HG03460 (cell line): ENCODE measurements around the gene TRIM42.

ENCODE experiments used
- ATAC-seq: cut with Tn5 transposase; IDR thresholded peaks from one replicate; pipeline ENCODE4 v1.9.1; 2021; ENCODE audit not compliant: unreplicated experiment

TRIM42 gene

GRCh38 chr3:140709751-140710150 lies 31.9 kb downstream of the TRIM42 start:
- ATAC-seq = no peak

DNA sequence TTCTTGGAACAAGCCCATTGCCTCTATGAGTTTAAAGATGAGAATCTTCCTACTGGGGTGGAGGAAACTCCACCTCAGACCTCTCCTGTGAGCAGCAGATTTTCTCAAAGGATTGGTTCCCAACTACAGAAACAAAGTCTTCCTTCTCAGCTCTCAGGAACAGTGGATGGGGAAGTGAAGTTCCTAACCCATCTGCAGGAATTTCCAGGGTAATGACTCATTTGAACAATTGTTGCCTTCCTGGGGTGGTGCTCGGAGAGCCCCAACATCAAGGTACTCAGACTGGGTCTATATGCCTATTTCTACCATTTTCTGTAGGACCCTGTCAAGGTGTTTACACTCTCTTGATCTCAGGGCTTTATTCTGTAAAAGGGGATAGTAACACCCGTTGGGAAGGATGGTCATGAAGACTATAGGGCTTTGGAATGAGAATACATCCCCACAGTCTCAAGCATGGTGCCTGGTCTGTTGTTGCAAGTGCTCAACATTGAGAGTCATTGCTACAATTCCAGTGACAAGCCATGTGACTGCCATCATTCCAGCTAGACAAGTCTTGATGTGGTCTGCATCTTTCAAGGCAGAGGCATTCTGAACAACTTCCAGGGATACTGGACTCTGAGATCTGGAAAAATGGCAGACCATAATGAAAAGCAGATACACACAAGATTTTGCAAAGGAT lies 33.0 kb downstream of the TRIM42 start:
- ATAC-seq = no peak

DNA sequence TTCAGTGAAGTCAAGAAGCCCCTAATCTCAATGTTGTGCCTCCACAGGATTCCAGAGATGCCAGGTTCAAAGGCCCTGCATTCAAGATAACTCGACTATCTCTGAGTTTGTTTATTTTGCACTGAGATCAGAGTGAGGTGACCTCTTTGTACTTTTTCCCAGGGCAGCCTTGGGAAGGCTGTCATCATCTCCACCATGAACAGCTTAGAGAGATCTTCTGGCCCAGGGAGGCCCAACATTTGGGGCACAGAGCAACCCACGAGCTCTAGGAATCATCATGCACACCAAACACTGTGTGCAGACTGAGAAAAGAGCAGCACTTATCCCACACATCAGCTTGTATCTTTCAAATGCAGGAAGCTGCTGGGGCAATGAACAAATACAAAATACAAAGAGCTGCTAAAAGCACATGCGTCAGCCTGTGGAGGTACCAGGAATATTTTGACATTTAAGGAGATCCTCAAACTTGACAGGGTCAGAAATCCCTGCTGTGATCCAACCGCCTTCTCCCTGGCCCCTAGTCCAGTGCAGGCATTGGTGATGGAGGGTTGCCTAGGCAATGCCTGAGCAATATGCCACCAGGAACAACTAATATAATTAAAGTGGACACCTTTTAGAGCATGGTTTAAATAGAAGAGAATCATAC lies 33.6 kb downstream of the TRIM42 start:
- no peak for ATAC-seq

GRCh38 chr3:140712301-140712700 lies 34.4 kb downstream of the TRIM42 start:
- ATAC-seq = no peak

DNA sequence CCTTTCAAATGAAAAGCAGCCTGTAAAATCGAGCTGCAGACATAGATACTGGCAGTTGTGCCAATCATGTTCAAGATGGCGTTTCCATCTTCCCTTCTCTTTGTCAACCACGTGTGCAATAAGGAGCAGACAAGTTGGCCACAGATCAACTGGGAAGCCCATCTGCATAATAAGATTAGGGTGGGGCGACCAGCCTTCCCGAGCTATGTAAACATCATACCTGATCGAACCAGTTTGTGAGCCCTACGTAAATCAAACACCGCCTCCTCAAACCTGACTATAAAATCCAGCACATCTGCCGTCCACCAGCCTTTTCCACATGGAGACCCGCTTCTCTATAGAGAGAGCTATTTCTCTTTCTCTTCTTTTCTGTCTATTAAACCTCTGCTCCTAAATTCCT lies 37.2 kb downstream of the TRIM42 start:
- no peak for ATAC-seq

GRCh38 chr3:140717921-140718320 lies 40.1 kb downstream of the TRIM42 start:
- ATAC-seq = no peak

- ATAC-seq = no peak
These were observed 42.2 kb downstream of the TRIM42 start for GRCh38 chr3:140719841-140720614.

DNA sequence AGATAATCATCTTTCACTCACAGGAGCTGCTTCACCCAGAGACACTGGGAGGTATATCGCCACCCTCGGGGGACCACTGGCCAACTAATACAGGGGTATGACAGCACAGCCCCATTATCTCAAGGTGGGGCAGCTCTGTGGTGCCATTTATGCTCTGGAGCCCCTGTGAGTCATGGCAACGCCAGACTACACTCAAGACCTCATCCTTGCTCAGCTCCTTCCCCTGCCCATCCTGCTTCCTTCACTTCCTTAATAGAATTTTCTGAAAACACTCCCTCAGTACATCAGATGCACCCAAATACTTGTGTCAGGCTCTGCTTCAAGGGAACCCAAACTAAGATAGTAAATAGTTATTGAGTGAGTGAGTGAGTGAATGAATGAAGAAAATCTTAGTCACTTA lies 45.7 kb downstream of the TRIM42 start:
- ATAC-seq = no peak

DNA sequence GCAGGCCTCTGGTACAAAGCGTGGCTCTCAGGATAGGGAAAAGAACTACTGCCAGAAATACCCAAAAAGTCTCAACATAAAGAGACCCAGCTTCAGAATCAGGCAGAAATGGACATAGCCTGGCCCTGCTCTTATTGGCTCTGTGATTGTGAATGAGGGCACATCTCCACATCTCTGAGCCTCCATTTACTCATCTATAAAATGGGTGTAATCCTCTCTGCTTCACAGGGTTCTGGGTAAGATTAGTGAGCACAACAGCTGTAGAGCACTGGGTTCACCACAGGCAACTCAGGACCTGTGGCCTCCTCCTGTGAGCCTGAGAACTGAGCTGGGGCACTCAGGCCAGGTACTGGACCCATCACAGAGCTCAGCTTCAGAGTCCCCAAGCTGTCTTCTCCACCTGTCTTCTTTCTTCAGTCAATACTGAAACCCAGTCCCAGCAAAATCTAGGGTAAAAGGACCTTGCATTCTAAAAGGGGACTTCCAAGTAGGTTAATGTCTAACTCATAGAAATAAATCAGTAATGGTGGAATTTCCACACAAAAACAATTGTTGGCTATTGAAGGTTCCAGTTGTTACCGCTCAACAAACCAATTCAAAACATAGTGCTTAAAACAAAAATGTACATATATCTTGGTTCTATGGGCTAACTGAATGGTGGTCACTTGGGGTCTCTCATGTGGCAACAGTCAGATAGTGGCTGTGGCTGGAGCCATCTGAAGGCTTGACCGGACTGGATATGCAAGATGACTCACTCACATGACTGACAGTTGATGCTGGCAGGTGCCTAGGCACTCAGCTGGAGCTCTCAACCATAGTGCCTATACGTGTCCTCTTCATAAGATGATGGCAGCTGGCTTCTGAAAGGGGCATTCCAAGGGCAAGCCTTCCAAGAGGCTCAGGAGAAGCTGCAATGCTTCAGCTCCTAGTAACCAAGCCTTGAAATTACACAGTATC lies 47.3 kb downstream of the TRIM42 start:
- ATAC-seq = peak; percentile 74

- no peak for ATAC-seq
These were observed 48.2 kb downstream of the TRIM42 start for GRCh38 chr3:140726066-140726465.

GRCh38 chr3:140727886-140728285 lies 50.0 kb downstream of the TRIM42 start:
- ATAC-seq = no peak

GRCh38 chr3:140731440-140732119 lies 53.7 kb downstream of the TRIM42 start:
- ATAC-seq = peak; percentile 86

DNA sequence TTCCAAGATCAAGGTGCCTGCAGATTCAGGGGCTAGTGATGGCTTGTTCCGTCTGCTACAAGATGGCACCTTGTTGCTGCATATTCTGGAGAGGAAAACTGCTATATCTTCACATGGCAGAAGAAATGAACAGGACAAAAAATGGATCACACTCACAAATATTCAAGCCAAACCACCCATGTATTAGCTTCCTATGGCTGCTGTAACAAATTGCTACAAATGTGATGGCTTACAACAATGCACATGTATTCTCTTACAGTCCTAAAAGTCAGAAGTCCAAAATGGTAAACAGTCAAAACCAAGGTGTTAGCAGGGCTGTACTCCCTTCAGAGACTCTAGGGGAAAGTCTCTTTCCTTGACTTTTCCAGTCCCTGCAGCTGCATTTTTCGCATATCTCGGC lies 55.8 kb downstream of the TRIM42 start:
- ATAC-seq = no peak

GRCh38 chr3:140736863-140737460 lies 59.1 kb downstream of the TRIM42 start:
- no peak for ATAC-seq

DNA sequence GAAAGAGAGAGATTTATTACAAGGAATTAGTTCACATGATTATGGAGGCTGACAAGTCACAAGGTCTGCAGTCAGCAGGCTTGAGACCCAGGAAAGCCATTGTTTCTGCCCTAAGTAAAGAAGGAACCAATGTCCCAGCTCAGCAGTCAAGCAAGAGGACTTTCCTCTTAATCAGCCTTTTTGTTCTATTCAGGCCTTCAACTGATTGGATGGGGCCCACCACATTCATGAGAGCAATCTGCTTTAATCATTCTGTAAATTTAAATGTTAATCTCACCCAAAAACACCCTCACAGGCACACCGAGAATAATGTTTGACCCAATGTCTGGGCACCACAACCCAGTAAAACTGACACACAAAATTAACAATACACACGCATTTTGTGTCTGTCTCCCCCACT lies 64.3 kb downstream of the TRIM42 start:
- no peak for ATAC-seq

DNA sequence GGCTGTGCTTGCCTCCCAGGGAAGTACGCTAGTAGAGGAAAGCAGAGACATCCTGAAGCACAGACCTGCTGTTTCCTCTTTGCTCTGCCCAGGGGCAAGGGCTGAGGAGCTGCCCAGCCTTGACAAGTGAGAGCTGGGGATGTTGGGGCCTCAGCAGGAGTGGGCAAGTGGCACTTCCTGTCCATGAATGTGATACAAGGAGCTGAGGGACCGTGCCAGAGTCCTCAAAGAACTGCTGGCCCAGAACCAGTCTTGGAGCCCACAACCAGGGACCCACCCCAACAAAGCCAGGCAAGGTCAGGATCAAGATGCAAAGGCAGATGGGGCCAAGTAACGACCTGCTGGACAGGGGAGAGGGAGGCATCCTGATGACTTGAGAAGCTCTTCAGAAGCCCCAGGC lies 70.3 kb downstream of the TRIM42 start:
- ATAC-seq = no peak

DNA sequence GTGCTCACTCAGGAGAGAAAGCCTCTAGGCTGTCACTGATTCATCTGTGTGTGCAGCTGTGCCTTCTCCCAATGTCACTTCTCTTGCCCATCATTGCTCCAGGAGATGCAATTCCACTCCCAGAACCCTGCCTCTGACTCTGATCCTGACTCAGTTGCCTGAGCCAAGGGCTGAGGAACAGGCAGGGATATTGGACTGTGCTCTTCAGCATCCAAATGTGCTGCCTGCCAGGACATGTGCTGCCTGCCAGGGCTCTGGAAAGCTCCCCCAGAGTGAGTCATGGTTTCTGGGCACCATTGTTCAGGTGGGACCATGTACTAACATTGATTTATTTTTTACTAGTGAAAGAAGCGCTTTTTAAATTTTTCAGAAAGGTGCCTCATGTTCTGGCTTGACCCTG lies 71.0 kb downstream of the TRIM42 start:
- ATAC-seq = no peak
